ENCODE measurements around the gene ACSF2.

DNA sequence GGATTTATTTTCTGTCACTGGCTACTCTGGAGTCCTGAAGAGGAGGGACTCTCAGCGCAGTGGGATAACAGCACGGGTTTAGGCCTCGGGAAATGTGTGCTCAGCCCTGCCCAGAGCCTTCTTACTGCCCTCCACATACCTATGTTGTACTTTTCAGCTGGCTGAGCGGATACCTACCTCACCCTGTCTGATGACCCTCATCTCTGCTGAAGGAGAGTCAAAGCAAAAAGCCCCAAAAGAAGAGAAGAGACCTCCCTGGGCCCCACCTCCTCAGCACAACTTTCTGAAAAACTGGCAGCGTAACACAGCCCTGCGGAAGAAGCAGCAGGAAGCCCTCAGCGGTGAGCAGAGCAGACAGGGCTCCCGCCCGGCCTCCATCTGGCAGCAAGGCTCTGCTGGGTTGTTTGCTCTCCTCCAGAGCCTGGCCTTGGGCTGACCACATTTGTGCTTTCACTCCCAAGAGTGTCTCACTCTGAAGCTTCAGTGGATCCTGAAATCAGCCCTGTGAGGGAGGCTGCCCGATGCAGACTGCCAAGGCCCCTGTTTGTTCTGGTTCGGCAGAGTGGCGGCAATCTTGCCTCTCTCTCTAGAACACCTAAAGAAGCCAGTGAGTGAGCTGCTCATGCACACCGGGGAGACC lies 92.5 kb downstream of the ACSF2 start:
- no peak for TF ChIP-seq CTCF (IDR thresholded peaks at IDR 0.05)
- TF ChIP-seq EP300 (IDR thresholded peaks at IDR 0.05), result no peak
- no peak for TF ChIP-seq POLR2A (IDR thresholded peaks at IDR 0.05)

Measured in tibial nerve (tissue), 4 donors.